22Rv1 (cell line): ENCODE results near the gene OSBPL2.

Source experiments
- H3K27ac ChIP-seq: fragments of 450-650 bp; 2 replicates; pipeline ENCODE4 v1.5.1; 2017
- CTCF ChIP-seq: fragments of 450-650 bp; IDR thresholded peaks from 2 replicates; pipeline ENCODE4 v1.5.1; 2017; ENCODE audit warnings: mild to moderate bottlenecking
- ZFX ChIP-seq: fragments of 450-650 bp; IDR thresholded peaks from 2 replicates; pipeline ENCODE4 v1.6.1; 2017; ENCODE audit warnings: antibody characterized with exemption, borderline replicate concordance

OSBPL2 gene

GRCh38 chr20:62263396-62263795 lies 25.1 kb downstream of the OSBPL2 start:
- TF ChIP-seq ZFX (no peak), CTCF (no peak)
- H3K27ac ChIP-seq: no peak overlapping the region

GRCh38 chr20:62265365-62265764 lies 27.0 kb downstream of the OSBPL2 start:
- no peak for TF ChIP-seq ZFX
- no peak for TF ChIP-seq CTCF
- no peak overlapping the region for H3K27ac ChIP-seq

- no peak overlapping the region for H3K27ac ChIP-seq
- TF ChIP-seq ZFX (no peak), CTCF (no peak)
These were observed 28.0 kb downstream of the OSBPL2 start for GRCh38 chr20:62266340-62266739.

GRCh38 chr20:62266851-62267250 lies 28.5 kb downstream of the OSBPL2 start:
- TF ChIP-seq ZFX (no peak), CTCF (no peak)
- no peak overlapping the region for H3K27ac ChIP-seq

- no peak overlapping the region for H3K27ac ChIP-seq
- no peak for TF ChIP-seq CTCF
These were observed 29.2 kb downstream of the OSBPL2 start for GRCh38 chr20:62267543-62267942.

GRCh38 chr20:62268228-62268900 lies 30.0 kb downstream of the OSBPL2 start:
- no peak overlapping the region for H3K27ac ChIP-seq
- TF ChIP-seq ZFX (no peak), CTCF (no peak)

- no peak overlapping the region for H3K27ac ChIP-seq
- TF ChIP-seq ZFX (no peak), CTCF (no peak)
These were observed 31.1 kb downstream of the OSBPL2 start for GRCh38 chr20:62269378-62269777.
